Measurements from ENCODE around the gene RNF186.
A peak's percentile ranks its signal among the peaks of the same experiment; 100 is the strongest.
"Not testable (repeated sequence)": the region's sequence is repeated elsewhere in the genome, so short reads cannot be mapped to it uniquely, and the experiment has no call there.

The RNF186 gene

DNA sequence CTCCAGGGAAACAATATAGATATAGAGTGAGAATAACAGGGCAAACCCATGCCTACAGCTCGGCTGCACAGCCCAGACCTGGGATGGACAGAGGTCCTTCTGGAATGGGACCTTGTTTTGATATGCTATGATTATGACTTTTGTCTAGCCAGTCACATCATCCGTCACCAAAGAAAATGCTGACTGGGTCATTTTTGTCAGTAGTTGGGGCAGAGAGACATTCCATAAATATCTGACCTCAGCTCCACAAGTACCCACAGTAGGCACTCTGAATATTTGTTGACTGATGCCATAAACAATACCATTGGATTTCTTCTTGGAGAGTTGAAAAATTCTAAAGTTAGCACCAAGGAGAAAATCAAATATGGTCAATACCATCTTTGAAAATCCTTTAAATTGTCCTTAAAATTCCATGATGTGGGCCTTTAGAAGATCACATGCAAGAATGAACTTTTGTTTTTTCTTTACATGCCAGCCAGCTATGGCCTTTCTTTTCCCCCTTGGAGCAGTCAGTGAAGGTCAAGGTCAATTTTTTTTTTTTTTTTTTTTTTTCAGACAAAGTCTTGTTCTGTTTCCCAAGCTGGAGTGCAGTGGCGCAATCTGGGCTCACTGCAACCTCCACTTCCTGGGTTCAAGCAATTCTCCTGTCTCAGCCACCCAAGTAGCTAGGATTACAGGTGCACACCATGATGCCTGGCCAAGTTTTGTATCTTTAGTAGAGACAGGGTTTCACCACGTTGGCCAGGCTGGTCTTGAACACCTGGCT, 22.7 kb downstream of the RNF186 start:
- DNase-seq, result no peak

GRCh38 chr1:19790061-19790975, 24.8 kb downstream of the RNF186 start:
- not testable (repeated sequence) for DNase-seq

DNA sequence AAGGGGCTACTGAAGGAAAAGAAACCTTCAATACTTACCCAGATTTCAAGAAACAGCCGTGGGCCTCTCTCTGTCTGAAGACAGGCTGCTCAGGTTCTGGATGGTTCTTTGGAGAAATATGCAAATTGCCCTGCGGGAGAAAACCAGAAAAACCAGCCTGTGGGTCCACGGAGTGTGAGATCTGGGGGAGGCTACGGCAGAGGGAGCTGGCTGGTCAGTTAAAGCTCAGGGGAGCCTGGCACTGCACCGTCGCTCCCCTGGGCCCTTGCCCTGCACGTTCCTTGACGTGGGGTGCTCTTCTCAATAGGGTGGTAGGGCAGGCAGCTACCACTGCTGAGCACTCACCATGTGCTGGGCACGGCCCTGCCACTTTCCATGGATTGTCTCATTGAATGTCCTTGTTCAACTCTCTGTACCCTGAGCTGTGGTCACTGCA, 28.1 kb downstream of the RNF186 start:
- no peak for DNase-seq

- DNase-seq, result no peak
Observed at GRCh38 chr1:19785660-19786059, 29.4 kb downstream of the RNF186 start.

GRCh38 chr1:19780267-19780877, 34.7 kb downstream of the RNF186 start:
- DNase-seq, result no peak

DNA sequence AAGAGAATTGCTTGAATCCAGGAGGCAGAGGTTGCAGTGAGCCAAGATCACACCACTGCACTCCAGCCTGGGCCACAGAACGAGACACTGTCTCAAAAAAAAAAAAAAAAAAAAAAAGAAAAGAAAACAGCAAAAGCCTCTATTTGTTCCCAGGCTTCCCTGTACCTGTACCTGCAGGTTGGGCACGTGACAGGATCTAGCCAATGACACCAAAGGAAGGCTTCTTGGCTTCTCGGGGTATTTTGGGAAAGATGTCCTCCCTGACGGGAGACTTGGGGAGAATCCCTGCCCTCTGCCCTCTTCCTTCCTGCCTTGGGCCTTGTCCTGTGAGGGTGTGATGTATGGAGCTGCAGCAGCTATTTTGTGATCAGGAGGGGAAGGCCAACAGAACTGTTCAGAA, 38.1 kb downstream of the RNF186 start:
- DNase-seq, result no peak

- no peak for DNase-seq
Observed at GRCh38 chr1:19776287-19776686, 38.8 kb downstream of the RNF186 start.

DNA sequence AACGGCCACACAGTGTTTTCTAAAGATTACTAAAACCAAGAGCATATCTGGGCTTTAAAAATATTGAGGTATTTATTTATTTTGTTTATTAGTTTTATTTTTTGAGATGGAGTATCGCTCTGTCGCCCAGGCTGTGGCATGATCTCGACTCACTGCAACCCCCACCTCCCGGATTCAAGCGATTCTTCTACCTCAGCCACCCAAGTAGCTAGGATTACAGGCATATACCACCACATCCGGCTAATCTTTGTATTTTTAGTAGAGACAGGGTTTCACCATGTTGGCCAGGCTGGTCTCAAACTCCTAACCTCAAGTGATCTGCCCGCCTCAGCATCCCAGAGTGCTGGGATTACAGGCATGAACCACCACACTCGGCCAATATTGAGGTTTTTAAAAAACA, 39.3 kb downstream of the RNF186 start:
- DNase-seq, result no peak

GRCh38 chr1:19775317-19775716, 39.8 kb downstream of the RNF186 start:
- DNase-seq, result no peak

GRCh38 chr1:19774180-19774785, 40.8 kb downstream of the RNF186 start:
- DNase-seq, result no peak

DNA sequence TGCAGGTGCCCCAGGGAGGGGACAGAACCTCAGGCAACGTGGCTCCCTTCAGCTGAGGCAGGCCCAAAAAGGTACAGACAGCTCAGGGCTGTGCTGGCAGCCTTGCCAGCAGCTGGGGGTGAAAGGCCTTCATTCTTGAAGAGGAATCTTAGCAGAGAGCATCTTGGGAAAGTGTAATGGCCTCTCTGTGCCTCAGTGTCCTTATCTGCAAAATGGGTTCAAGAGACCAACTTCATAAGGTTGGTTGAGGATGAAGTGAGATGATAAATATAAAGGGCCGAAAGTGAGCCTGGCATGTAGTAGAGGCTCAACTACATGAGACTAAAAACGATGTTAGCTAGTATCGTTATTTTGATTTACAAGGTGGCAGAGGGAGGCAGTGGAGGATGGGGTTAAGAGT, 41.6 kb downstream of the RNF186 start:
- no peak for DNase-seq

DNA sequence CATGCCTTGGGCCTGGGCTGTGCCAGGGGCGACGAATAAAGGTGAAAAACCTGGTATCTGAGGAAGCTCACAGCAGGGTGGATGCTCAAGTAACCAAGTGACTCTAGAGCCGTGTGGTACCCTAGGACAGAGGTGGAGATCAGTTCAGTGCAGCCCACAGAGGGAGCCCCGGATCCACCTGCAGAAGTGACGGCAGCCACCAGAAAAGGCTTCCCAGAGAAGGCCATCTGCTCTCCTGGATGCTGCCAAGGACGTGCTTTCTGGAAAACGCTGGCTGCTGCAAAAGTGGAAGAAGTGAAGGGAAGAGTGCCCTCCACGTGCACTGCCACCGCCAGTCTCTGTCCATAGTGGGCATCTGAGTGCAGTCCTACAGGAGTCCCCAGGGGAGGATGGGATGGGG, 43.0 kb downstream of the RNF186 start:
- DNase-seq, result no peak

GRCh38 chr1:19771350-19771749, 43.7 kb downstream of the RNF186 start:
- DNase-seq, result no peak

DNA sequence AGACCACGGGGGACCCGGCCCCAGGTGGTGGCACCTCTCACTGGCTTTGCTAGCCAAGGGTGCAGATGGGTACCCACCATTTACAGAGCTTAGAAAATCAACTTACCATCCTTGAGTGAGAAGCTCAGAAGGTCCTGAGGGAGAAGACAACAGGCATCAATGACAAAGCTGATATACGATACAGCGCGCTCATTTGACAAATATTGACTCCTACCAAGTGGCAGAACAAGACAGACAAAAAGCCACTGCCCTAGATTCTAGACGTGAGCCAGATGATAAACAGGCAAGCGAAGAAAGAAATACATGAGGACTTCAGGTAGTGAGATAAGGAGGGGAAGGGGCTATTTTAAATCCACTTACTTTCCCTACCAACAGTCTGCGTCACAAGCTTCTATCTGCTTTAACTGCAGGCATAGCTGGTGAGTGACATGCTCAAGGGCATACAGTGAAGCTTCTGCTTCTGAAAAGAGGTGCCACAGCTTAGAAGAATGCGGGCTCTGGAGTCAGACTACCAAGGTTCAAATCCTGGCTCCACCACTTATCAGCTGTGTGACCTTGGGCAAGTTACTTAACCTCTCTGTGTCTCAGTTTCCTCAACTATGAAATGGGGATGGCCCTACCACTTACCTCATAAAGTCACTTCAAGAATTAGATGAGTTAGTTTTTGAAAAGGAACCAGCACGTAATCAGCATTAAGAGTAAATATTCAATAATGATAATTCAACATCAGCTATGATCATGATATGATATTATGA, 44.5 kb downstream of the RNF186 start:
- no peak for DNase-seq

DNA sequence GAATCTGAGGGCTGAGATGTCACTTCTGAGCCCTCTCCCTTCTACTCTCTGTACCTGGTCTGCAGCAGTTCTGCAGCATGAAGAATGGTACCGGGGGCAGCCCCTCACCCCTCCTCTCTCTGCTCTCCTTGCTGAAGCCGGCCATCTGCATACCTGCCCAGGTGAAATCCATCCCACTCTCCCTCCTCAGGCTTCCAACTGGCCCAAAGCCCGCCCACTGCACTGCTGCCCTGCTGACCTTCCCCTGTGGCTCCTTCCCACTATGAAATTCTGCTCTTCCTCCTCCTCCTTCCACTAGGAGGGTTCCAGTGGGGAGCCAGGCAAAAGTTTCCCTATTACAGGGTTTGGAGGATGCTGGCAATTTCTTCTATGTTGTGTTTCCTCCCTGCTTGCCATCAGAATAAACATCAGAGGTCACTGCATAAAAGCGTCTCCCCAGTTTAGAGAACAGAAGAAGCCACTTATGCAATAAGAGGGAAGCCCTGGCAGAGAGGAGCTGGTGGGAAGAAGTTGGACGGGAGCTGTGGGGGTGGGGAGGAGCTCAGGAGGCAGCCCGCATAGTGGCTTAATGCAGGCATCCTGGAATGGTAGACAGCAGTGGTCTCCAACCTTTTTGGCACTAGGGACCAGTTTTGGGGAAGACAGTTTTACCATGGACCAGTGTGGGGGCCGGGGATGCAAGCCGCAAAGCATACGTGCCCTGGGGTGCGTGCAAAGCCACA, 45.7 kb downstream of the RNF186 start:
- DNase-seq, result no peak

DNA sequence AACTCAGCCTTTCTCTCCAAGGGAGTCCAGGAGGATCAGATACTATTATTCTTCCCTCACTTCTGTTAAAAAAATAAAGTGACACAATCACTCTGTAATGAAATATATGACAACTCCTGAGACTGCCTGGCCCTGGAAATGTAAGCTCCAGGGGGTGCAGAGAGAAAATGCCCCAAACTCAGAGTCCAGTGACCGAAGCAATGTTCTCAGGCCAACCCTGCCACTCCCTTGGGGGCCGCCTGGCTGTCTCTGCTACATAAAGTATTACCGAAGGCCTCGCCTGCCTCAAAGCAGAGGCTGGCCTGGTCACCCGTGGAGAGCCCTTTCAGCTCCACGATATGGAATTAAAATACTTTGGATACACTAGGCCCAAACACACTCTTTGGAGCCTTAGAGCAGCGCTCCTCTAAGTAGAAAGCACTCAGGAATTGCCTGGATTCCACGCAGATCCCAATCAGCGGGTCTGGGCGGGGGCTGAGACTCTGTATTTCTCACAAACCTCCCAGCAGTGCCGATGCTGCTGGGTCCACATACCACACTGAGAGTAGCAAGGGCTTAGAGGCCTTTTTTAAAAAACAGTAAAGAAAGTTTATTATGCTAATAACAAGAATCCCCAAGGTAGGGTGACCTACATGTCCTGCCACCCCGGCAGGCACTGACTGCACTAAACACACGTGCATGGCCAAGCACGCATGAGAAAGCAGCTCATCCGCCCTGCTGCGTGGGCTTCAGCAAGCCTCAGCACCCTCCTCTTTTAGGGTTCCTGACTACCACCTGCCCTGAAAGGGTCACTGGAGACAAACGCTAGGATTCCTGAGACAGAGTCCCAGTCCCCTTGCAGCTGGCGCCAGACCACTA, 46.5 kb downstream of the RNF186 start:
- no peak for DNase-seq

GRCh38 chr1:19765623-19766022, 49.5 kb downstream of the RNF186 start:
- DNase-seq, result peak; percentile 51

DNA sequence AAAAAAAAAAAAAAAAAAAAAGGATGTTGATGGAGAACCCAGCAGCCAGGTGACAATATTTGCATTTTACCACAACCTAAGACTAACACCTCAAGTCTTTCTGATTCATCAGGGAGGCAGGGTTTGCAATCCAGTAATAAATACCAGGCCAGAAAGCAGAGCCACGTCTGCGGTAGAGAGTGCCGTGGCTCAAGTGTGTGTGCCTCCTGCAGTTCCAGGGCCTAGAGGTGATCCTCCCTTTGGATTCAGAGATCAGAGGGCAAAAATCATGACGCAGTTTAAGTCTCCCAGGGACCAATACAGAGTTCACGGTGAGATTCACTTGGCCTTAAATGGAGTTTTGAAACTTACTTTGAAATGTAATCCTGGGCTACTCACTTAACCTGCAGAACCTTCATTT, 50.2 kb downstream of the RNF186 start:
- DNase-seq, result no peak
